GM12874 (cell line): Measurements from ENCODE around the gene ZNF22.

Experiments used
- TF ChIP-seq, protein P1 (sequence below): IDR thresholded peaks from 2 replicates; pipeline ENCODE4 v1.5.1; 2011; ENCODE audit warnings: low read depth, mild to moderate bottlenecking, control low read depth, low read length, moderate library complexity; ENCODE audit not compliant: insufficient read depth

The ZNF22 gene

GRCh38 chr10:44975431-44976331 lies 25.0 kb upstream of the ZNF22 start:
- TF ChIP-seq, protein P1, sequence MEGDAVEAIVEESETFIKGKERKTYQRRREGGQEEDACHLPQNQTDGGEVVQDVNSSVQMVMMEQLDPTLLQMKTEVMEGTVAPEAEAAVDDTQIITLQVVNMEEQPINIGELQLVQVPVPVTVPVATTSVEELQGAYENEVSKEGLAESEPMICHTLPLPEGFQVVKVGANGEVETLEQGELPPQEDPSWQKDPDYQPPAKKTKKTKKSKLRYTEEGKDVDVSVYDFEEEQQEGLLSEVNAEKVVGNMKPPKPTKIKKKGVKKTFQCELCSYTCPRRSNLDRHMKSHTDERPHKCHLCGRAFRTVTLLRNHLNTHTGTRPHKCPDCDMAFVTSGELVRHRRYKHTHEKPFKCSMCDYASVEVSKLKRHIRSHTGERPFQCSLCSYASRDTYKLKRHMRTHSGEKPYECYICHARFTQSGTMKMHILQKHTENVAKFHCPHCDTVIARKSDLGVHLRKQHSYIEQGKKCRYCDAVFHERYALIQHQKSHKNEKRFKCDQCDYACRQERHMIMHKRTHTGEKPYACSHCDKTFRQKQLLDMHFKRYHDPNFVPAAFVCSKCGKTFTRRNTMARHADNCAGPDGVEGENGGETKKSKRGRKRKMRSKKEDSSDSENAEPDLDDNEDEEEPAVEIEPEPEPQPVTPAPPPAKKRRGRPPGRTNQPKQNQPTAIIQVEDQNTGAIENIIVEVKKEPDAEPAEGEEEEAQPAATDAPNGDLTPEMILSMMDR = no peak

GRCh38 chr10:44976352-44977198 lies 24.1 kb upstream of the ZNF22 start:
- TF ChIP-seq, protein P1 = no peak

GRCh38 chr10:44977287-44978212 lies 23.2 kb upstream of the ZNF22 start:
- TF ChIP-seq, protein P1 = no peak

DNA sequence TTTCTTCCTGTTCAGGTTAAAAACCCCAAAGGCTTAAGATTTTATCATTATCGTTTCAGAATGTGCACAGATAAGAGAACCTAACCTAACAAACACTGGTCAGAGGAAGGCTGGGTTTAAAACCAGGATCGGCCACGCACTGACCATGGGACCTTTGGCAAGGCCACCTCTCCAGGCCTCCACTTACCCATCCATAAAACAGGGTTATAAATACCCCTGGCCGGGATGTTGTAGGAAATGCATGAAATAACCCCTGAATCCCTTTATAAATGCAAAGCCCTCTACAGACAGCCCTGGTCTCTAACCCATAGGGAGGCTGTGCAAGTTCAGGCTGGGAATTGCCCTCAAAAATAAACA lies 22.5 kb upstream of the ZNF22 start:
- TF ChIP-seq, protein P1 = no peak

GRCh38 chr10:44978570-44979280 lies 22.0 kb upstream of the ZNF22 start, which contains the start of gene DEPP1:
TSS of gene DEPP1 (minus strand) at chr10:44978809. CDS start at chr10:44978030, 779 bp downstream.
- TF ChIP-seq, protein P1 = no peak

GRCh38 chr10:44979281-44980191 lies 21.2 kb upstream of the ZNF22 start:
- TF ChIP-seq, protein P1 = no peak
